ENCODE data around the gene BCL2L13. TPM values are rescaled to one million over a fixed set of nuclear protein-coding genes. Genes with fewer than 3 reads are reported as not detected.

The BCL2L13 gene
- polyA plus RNA-seq, 2 donors = 18.1 to 21.0 TPM

DNA sequence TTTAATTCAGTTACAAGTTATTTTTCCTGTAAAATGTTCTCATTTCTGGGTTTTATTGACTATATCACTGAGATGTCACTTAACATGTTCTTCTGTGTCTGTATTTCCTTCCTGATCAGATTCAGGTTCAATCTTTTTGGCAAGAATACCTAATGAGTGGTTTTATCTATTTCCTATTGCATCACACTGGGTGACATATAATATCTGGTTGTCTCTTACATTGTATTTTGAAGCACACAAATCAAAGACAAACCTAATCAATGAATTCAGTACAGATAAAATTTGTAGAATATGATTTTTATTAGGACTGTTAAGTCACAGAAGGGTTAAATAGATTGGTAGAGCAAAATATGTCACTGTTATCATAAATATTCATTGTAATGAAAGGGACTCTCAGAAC lies 60.4 kb downstream of the BCL2L13 start:
- Histone ChIP-seq H3K27me3 (ENCODE audit: control insufficient read depth in 1 of 2, insufficient read depth in 2 of 2, low read length in 2 of 2) (no peaks in the 10 kb centered on the region), H3K4me1 (ENCODE audit: control insufficient read depth in 2 of 2, insufficient read depth in 2 of 2, low read length in 1 of 2) (no peaks in the 10 kb centered on the region), H3K9me3 (ENCODE audit: control insufficient read depth in 2 of 2, insufficient read depth in 1 of 2, low read depth in 1 of 2, low read length in 1 of 2) (no peaks in the 10 kb centered on the region), H3K27ac (ENCODE audit: low read depth in 2 of 2, low read length in 1 of 2) (no peak overlapping the region), H3K36me3 (ENCODE audit: control insufficient read depth in 2 of 2, insufficient read depth in 2 of 2, low read length in 1 of 2) (peaks cover 0 to 3% of the 10 kb centered on the region in 2 donors), H3K4me3 (ENCODE audit: low read depth in 1 of 2, low read length in 2 of 2) (no peak overlapping the region)

GRCh38 chr22:17699696-17700340 lies 61.3 kb downstream of the BCL2L13 start:
- WGBS, 2 donors = 77 to 78% methylated on average over 7 of the region's 7 CpGs
- Histone ChIP-seq H3K9me3 (ENCODE audit: control insufficient read depth in 2 of 2, insufficient read depth in 1 of 2, low read depth in 1 of 2, low read length in 1 of 2) (no peaks in the 10 kb centered on the region), H3K4me1 (ENCODE audit: control insufficient read depth in 2 of 2, insufficient read depth in 2 of 2, low read length in 1 of 2) (no peaks in the 10 kb centered on the region), H3K36me3 (ENCODE audit: control insufficient read depth in 2 of 2, insufficient read depth in 2 of 2, low read length in 1 of 2) (peaks cover 0 to 3% of the 10 kb centered on the region in 2 donors), H3K27ac (ENCODE audit: low read depth in 2 of 2, low read length in 1 of 2) (no peak overlapping the region), H3K4me3 (ENCODE audit: low read depth in 1 of 2, low read length in 2 of 2) (no peak overlapping the region), H3K27me3 (ENCODE audit: control insufficient read depth in 1 of 2, insufficient read depth in 2 of 2, low read length in 2 of 2) (no peaks in the 10 kb centered on the region)

DNA sequence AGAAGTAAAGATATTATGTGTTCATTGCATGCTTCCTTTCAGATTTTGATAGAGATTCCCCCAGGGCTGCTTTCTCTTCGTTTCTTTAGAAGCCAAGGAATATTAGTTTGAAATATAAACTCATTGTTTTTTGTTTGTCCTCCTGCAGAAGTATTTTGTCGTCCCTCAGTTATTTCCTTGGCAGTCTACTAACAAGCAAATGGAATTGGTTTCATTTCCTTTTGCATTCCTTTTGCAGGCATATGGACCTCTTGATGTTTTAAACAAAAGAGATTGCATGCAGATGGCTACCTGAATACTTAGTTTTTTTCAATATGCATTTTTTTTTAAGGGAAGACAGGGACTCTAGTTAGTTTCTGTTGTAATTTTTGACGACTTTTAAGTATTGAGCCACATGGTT lies 62.2 kb downstream of the BCL2L13 start:
- WGBS, 2 donors = 30 to 35% methylated on average over 3 of the region's 3 CpGs
- H3K27ac ChIP-seq (ENCODE audit: low read depth in 2 of 2, low read length in 1 of 2) = no peak overlapping the region
- H3K27me3 ChIP-seq (ENCODE audit: control insufficient read depth in 1 of 2, insufficient read depth in 2 of 2, low read length in 2 of 2) = no peaks in the 10 kb centered on the region
- no peaks in the 10 kb centered on the region for H3K4me1 ChIP-seq (ENCODE audit: control insufficient read depth in 2 of 2, insufficient read depth in 2 of 2, low read length in 1 of 2)
- H3K36me3 ChIP-seq (ENCODE audit: control insufficient read depth in 2 of 2, insufficient read depth in 2 of 2, low read length in 1 of 2) = no peaks in the 10 kb centered on the region
- H3K9me3 ChIP-seq (ENCODE audit: control insufficient read depth in 2 of 2, insufficient read depth in 1 of 2, low read depth in 1 of 2, low read length in 1 of 2) = no peaks in the 10 kb centered on the region
- H3K4me3 ChIP-seq (ENCODE audit: low read depth in 1 of 2, low read length in 2 of 2) = no peak overlapping the region

- H3K36me3 ChIP-seq (ENCODE audit: control insufficient read depth in 2 of 2, insufficient read depth in 2 of 2, low read length in 1 of 2) = no peaks in the 10 kb centered on the region
- no peaks in the 10 kb centered on the region for H3K9me3 ChIP-seq (ENCODE audit: control insufficient read depth in 2 of 2, insufficient read depth in 1 of 2, low read depth in 1 of 2, low read length in 1 of 2)
- no peak overlapping the region for H3K4me3 ChIP-seq (ENCODE audit: low read depth in 1 of 2, low read length in 2 of 2)
- H3K27me3 ChIP-seq (ENCODE audit: control insufficient read depth in 1 of 2, insufficient read depth in 2 of 2, low read length in 2 of 2) = no peaks in the 10 kb centered on the region
- H3K4me1 ChIP-seq (ENCODE audit: control insufficient read depth in 2 of 2, insufficient read depth in 2 of 2, low read length in 1 of 2) = peaks cover 0 to 2% of the 10 kb centered on the region in 2 donors
- no peak overlapping the region for H3K27ac ChIP-seq (ENCODE audit: low read depth in 2 of 2, low read length in 1 of 2)
- 100% methylated on average over 2 of the region's 2 CpGs for WGBS, 2 donors
Observed at GRCh38 chr22:17703811-17704210, 65.3 kb downstream of the BCL2L13 start.

DNA sequence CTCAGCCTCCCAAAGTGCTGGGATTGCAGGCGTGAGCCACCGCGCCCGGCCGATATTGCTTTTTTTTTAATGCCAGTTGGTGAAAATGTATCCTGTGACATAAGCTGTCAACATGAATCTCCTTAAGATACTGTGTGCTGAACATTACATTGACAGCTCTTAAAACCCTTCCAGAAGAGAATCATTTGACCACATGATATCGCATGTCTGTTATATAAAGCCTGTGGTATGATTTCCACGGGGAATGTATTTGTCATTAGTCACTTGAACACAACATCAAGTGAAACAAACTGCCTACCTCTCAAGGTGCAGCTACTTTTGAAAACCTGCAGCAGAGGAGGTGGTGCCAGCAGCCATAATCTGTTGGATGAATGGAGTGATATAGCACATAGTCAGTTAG lies 67.0 kb downstream of the BCL2L13 start:
- no peaks in the 10 kb centered on the region for H3K9me3 ChIP-seq (ENCODE audit: control insufficient read depth in 2 of 2, insufficient read depth in 1 of 2, low read depth in 1 of 2, low read length in 1 of 2)
- 93 to 95% methylated on average over 7 of the region's 7 CpGs for WGBS, 2 donors
- no peaks in the 10 kb centered on the region for H3K27me3 ChIP-seq (ENCODE audit: control insufficient read depth in 1 of 2, insufficient read depth in 2 of 2, low read length in 2 of 2)
- H3K27ac ChIP-seq (ENCODE audit: low read depth in 2 of 2, low read length in 1 of 2) = no peak overlapping the region
- H3K36me3 ChIP-seq (ENCODE audit: control insufficient read depth in 2 of 2, insufficient read depth in 2 of 2, low read length in 1 of 2) = peaks cover 0 to 3% of the 10 kb centered on the region in 2 donors
- peaks cover 0 to 2% of the 10 kb centered on the region in 2 donors for H3K4me1 ChIP-seq (ENCODE audit: control insufficient read depth in 2 of 2, insufficient read depth in 2 of 2, low read length in 1 of 2)
- H3K4me3 ChIP-seq (ENCODE audit: low read depth in 1 of 2, low read length in 2 of 2) = no peak overlapping the region

- Histone ChIP-seq H3K4me1 (ENCODE audit: control insufficient read depth in 2 of 2, insufficient read depth in 2 of 2, low read length in 1 of 2) (peaks cover 0 to 2% of the 10 kb centered on the region in 2 donors), H3K36me3 (ENCODE audit: control insufficient read depth in 2 of 2, insufficient read depth in 2 of 2, low read length in 1 of 2) (peaks cover 0 to 3% of the 10 kb centered on the region in 2 donors), H3K27ac (ENCODE audit: low read depth in 2 of 2, low read length in 1 of 2) (peak overlapping the region; percentile 79 to 86), H3K4me3 (ENCODE audit: low read depth in 1 of 2, low read length in 2 of 2) (no peak overlapping the region), H3K9me3 (ENCODE audit: control insufficient read depth in 2 of 2, insufficient read depth in 1 of 2, low read depth in 1 of 2, low read length in 1 of 2) (no peaks in the 10 kb centered on the region), H3K27me3 (ENCODE audit: control insufficient read depth in 1 of 2, insufficient read depth in 2 of 2, low read length in 2 of 2) (no peaks in the 10 kb centered on the region)
- WGBS, 2 donors = 24 to 32% methylated on average over 9 of the region's 9 CpGs
Observed at GRCh38 chr22:17705951-17706900, 67.7 kb downstream of the BCL2L13 start.

- peak overlapping the region in 1 of 2 donors; percentile 25 for H3K27ac ChIP-seq (ENCODE audit: low read depth in 2 of 2, low read length in 1 of 2)
- no peak overlapping the region for H3K4me3 ChIP-seq (ENCODE audit: low read depth in 1 of 2, low read length in 2 of 2)
- WGBS, 2 donors = 85 to 91% methylated on average over 1 of the region's 1 CpG
- H3K9me3 ChIP-seq (ENCODE audit: control insufficient read depth in 2 of 2, insufficient read depth in 1 of 2, low read depth in 1 of 2, low read length in 1 of 2) = no peaks in the 10 kb centered on the region
- H3K36me3 ChIP-seq (ENCODE audit: control insufficient read depth in 2 of 2, insufficient read depth in 2 of 2, low read length in 1 of 2) = peaks cover 0 to 3% of the 10 kb centered on the region in 2 donors
- H3K27me3 ChIP-seq (ENCODE audit: control insufficient read depth in 1 of 2, insufficient read depth in 2 of 2, low read length in 2 of 2) = no peaks in the 10 kb centered on the region
- H3K4me1 ChIP-seq (ENCODE audit: control insufficient read depth in 2 of 2, insufficient read depth in 2 of 2, low read length in 1 of 2) = peaks cover 0 to 2% of the 10 kb centered on the region in 2 donors
Observed at GRCh38 chr22:17706947-17707346, 68.4 kb downstream of the BCL2L13 start.

GRCh38 chr22:17707526-17707925 lies 69.0 kb downstream of the BCL2L13 start:
- no peaks in the 10 kb centered on the region for H3K27me3 ChIP-seq (ENCODE audit: control insufficient read depth in 1 of 2, insufficient read depth in 2 of 2, low read length in 2 of 2)
- H3K36me3 ChIP-seq (ENCODE audit: control insufficient read depth in 2 of 2, insufficient read depth in 2 of 2, low read length in 1 of 2) = peaks cover 0 to 3% of the 10 kb centered on the region in 2 donors
- no peaks in the 10 kb centered on the region for H3K9me3 ChIP-seq (ENCODE audit: control insufficient read depth in 2 of 2, insufficient read depth in 1 of 2, low read depth in 1 of 2, low read length in 1 of 2)
- H3K4me1 ChIP-seq (ENCODE audit: control insufficient read depth in 2 of 2, insufficient read depth in 2 of 2, low read length in 1 of 2) = peaks cover 0 to 2% of the 10 kb centered on the region in 2 donors
- WGBS, 2 donors = 41 to 58% methylated on average over 3 of the region's 3 CpGs
- H3K27ac ChIP-seq (ENCODE audit: low read depth in 2 of 2, low read length in 1 of 2) = no peak overlapping the region
- peak overlapping the region in 1 of 2 donors; percentile 11 for H3K4me3 ChIP-seq (ENCODE audit: low read depth in 1 of 2, low read length in 2 of 2)

DNA sequence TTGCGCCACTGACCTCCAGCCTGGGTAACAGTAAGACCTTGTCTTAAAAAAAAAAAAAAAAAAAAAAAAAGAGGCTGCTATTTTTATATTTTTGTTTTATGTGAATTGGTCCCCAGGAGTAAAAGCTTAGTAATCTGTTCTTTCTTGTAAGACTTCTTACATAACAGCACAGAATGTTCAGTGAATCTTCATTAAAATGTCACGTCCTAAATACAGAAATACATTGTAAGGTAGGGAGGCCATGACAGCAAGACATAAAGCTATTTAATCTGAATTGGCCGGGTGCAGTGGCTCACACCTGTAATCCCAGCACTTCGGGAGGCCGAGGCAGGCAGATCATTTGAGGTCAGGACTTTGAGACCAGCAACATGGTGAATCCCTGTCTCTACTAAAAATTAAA lies 71.5 kb downstream of the BCL2L13 start:
- Histone ChIP-seq H3K36me3 (ENCODE audit: control insufficient read depth in 2 of 2, insufficient read depth in 2 of 2, low read length in 1 of 2) (peaks cover 0 to 3% of the 10 kb centered on the region in 2 donors), H3K27me3 (ENCODE audit: control insufficient read depth in 1 of 2, insufficient read depth in 2 of 2, low read length in 2 of 2) (no peaks in the 10 kb centered on the region), H3K27ac (ENCODE audit: low read depth in 2 of 2, low read length in 1 of 2) (no peak overlapping the region), H3K4me1 (ENCODE audit: control insufficient read depth in 2 of 2, insufficient read depth in 2 of 2, low read length in 1 of 2) (peaks cover 0 to 2% of the 10 kb centered on the region in 2 donors), H3K9me3 (ENCODE audit: control insufficient read depth in 2 of 2, insufficient read depth in 1 of 2, low read depth in 1 of 2, low read length in 1 of 2) (no peaks in the 10 kb centered on the region), H3K4me3 (ENCODE audit: low read depth in 1 of 2, low read length in 2 of 2) (no peak overlapping the region)
- 94 to 97% methylated on average over 5 of the region's 5 CpGs for WGBS, 2 donors
